Prostate gland (tissue), 2 donors: ENCODE results near the gene RABGGTA. TPM values are rescaled to one million over a fixed set of nuclear protein-coding genes. Genes with fewer than 3 reads are reported as not detected.

Experiments used
- DNase-seq: peaks from one replicate; pipeline ENCODE4 v3.0.0-alpha.2; 2019; ENCODE audit warnings: low spot score
- H3K27ac ChIP-seq, 2 donors: fragments of 200-600 bp; sonication (generic); 2 replicates each; pipeline ENCODE4 v1.5.1; 2017 to 2019
- H3K27me3 ChIP-seq: fragments of 200-600 bp; sonication (generic); replicated peaks from 2 replicates; pipeline ENCODE4 v1.5.1; 2019; ENCODE audit not compliant: insufficient read depth
- H3K36me3 ChIP-seq, 2 donors: fragments of 200-600 bp; sonication (generic); 1 replicate in 1 of 2; 2 replicates in 1 of 2; pipeline versions ENCODE4 v1.5.1 to v1.8.1; 2017 to 2019
- H3K4me1 ChIP-seq: fragments of 200-600 bp; sonication (generic); replicated peaks from 2 replicates; pipeline ENCODE4 v1.5.1; 2019
- H3K4me3 ChIP-seq, 2 donors: fragments of 200-600 bp; sonication (generic); 2 replicates each; pipeline ENCODE4 v1.5.1; 2017 to 2019
- H3K9me3 ChIP-seq: fragments of 200-600 bp; sonication (generic); 2 replicates; pipeline ENCODE4 v1.5.1; 2017
- CTCF ChIP-seq, 4 experiments: fragments of 200-600 bp in 2 of 4; fragments of 450-650 bp in 2 of 4; sonication (generic) in 2 of 4; IDR thresholded peaks; 1 replicate in 3 of 4; 2 replicates in 1 of 4; pipeline ENCODE4 v1.5.1; 2016 to 2019; ENCODE audit warnings: antibody characterized with exemption in 4 of 4, mild to moderate bottlenecking in 2 of 4, moderate library complexity in 2 of 4
- POLR2A ChIP-seq: fragments of 450-650 bp; IDR thresholded peaks from one replicate; pipeline ENCODE4 v1.6.1; 2016; ENCODE audit warnings: antibody characterized with exemption, mild to moderate bottlenecking
- POLR2AphosphoS5 ChIP-seq: sonication (generic); formaldehyde crosslinking; IDR thresholded peaks from one replicate; pipeline ENCODE4 v1.6.1; 2017; ENCODE audit warnings: antibody characterized with exemption
- WGBS: methylation state at CpG from one replicate; pipeline ENCODE4 v1.1.5; 2018; 5-methylcytosine and 5-hydroxymethylcytosine counted together
- intact Hi-C: fragments of 100-400 bp; cut with DNase I; formaldehyde crosslinking; loops from one replicate; pipeline ENCODE4 v1.14.2; 2022
- total RNA-seq, 2 donors: library from RNA; depleted of rRNA; stranded (reverse); fragments of >200 nt; gene quantifications; one replicate each; pipeline ENCODE4 v1.1.0, GENCODE V29; 2016

Gene RABGGTA
- total RNA-seq, 2 donors from 2014 or later = 45.5 to 63.5 TPM

- no peaks in the 10 kb centered on the region for H3K9me3 ChIP-seq
- WGBS = 28% methylated on average over 16 of the region's 16 CpGs
- no peak for DNase-seq
- TF ChIP-seq CTCF (IDR thresholded peaks at IDR 0.05) (no peak), POLR2A (no peak), POLR2AphosphoS5 (no peak)
- peak overlapping the region; percentile 66 to 69 for H3K4me3 ChIP-seq
- H3K4me1 ChIP-seq = peaks cover 14% of the 10 kb centered on the region
- H3K27me3 ChIP-seq = no peaks in the 10 kb centered on the region
- intact Hi-C loops = no loop called here
- H3K27ac ChIP-seq = peak overlapping the region; percentile 76 to 82
- peaks cover 15 to 23% of the 10 kb centered on the region in 2 donors for H3K36me3 ChIP-seq
Measured at GRCh38 chr14:24300326-24300980, 29.1 kb upstream of the RABGGTA start.

GRCh38 chr14:24299255-24300191, 28.1 kb upstream of the RABGGTA start, which contains the start of the genes DHRS1 and NOP9:
DHRS1 (minus strand) TSS chr14:24299780; CDS start chr14:24299106, 674 bp downstream.
NOP9 (plus strand) TSS chr14:24299850; CDS start chr14:24299955, 105 bp downstream.
- H3K36me3 ChIP-seq = peaks cover 15 to 18% of the 10 kb centered on the region in 2 donors
- intact Hi-C loops = loop anchor here (1.0 kb wide), 1 partner anchor 28 kb away; the partner anchor contains the start of gene RABGGTA
- peaks cover 14% of the 10 kb centered on the region for H3K4me1 ChIP-seq
- peak within 1 kb of the TSS; percentile 76 to 82 for H3K27ac ChIP-seq
- H3K9me3 ChIP-seq = no peaks in the 10 kb centered on the region
- peak; percentile 96 for TF ChIP-seq POLR2AphosphoS5
- peak in 1 of 4 experiments; percentile 30 for TF ChIP-seq CTCF (IDR thresholded peaks at IDR 0.05)
- peak; percentile 86 for TF ChIP-seq POLR2A
- WGBS = under 1% methylated on average over 43 of the region's 75 CpGs
- DNase-seq = peak; percentile 92
- no peaks in the 10 kb centered on the region for H3K27me3 ChIP-seq
- H3K4me3 ChIP-seq = peak within 1 kb of the TSS; percentile 66 to 69

- Histone ChIP-seq H3K9me3 (no peaks in the 10 kb centered on the region), H3K27ac (peak overlapping the region; percentile 76 to 82), H3K4me1 (peaks cover 14% of the 10 kb centered on the region), H3K36me3 (peaks cover 9 to 12% of the 10 kb centered on the region in 2 donors), H3K4me3 (peak overlapping the region; percentile 66 to 69), H3K27me3 (no peaks in the 10 kb centered on the region)
- intact Hi-C loops = loop anchor here (1.0 kb wide), 1 partner anchor 28 kb away; the partner anchor contains the start of gene RABGGTA
- TF ChIP-seq CTCF (IDR thresholded peaks at IDR 0.05) (no peak), POLR2A (no peak), POLR2AphosphoS5 (no peak)
- WGBS = 58% methylated on average over 7 of the region's 7 CpGs
- no peak for DNase-seq
Measured at GRCh38 chr14:24298892-24299254, 27.5 kb upstream of the RABGGTA start.

GRCh38 chr14:24297190-24297964, 26.0 kb upstream of the RABGGTA start:
- TF ChIP-seq POLR2A (no peak), CTCF (IDR thresholded peaks at IDR 0.05) (peak in 3 of 4 experiments; percentile 16 to 60 (median 31)), POLR2AphosphoS5 (peak; percentile 28)
- no peak overlapping the region for H3K27ac ChIP-seq
- no peaks in the 10 kb centered on the region for H3K27me3 ChIP-seq
- intact Hi-C loops = loop anchor here (2.0 kb wide), 1 partner anchor 55 kb away; the partner anchor contains the start of gene TINF2
- H3K9me3 ChIP-seq = no peaks in the 10 kb centered on the region
- H3K36me3 ChIP-seq = peaks cover 3% of the 10 kb centered on the region in 2 donors
- H3K4me3 ChIP-seq = no peak overlapping the region
- no peak for DNase-seq
- H3K4me1 ChIP-seq = peaks cover 14% of the 10 kb centered on the region
- 46% methylated on average over 5 of the region's 5 CpGs for WGBS
